PC-9 (cell line): ENCODE measurements around the gene RLN3. TPM values are rescaled to one million over a fixed set of nuclear protein-coding genes. Genes with fewer than 3 reads are reported as not detected.

Experiments used
- BruUV-seq: library from RNA; stranded (reverse); fragments of 400-500 nt; replicated peaks from 2 replicates; lab custom pipeline; 2021; lab: Mats Ljungman, UMichigan
- CTCF ChIA-PET: fragments of 300-600 bp; sonication (Branson Sonifier 250); formaldehyde crosslinking; loops from one replicate; lab custom pipeline; 2022; ENCODE audit warnings: antibody characterized with exemption; lab: Charles Lee
- POLR2A ChIA-PET: fragments of 300-600 bp; sonication (Branson Sonifier 250); formaldehyde crosslinking; loops from one replicate; lab custom pipeline; 2022; ENCODE audit warnings: antibody characterized with exemption; ENCODE audit not compliant: unreplicated experiment; lab: Charles Lee
- DNase-seq, 2 experiments: peaks; one replicate each; pipeline versions ENCODE4 v3.0.0 to v3.0.0-alpha.2; 2015 to 2022; ENCODE audit warnings: mixed read lengths in 1 of 2
- H2AFZ ChIP-seq: fragments of 200-600 bp; sonication (generic); 2 replicates; pipeline ENCODE4 v1.8.1; 2017; ENCODE audit warnings: antibody characterized with exemption
- H3F3A ChIP-seq: fragments of 200-600 bp; sonication (generic); 2 replicates; pipeline ENCODE4 v1.8.1; 2017; ENCODE audit warnings: antibody characterized with exemption, mild to moderate bottlenecking, low read depth; ENCODE audit not compliant: insufficient read depth
- H3K27ac ChIP-seq: fragments of 200-600 bp; sonication (generic); 2 replicates; pipeline ENCODE4 v1.6.1; 2016; ENCODE audit warnings: mixed run types
- H3K27me3 ChIP-seq: fragments of 200-600 bp; sonication (generic); 2 replicates; pipeline ENCODE4 v1.6.1; 2016; ENCODE audit warnings: low read depth, mixed run types; ENCODE audit not compliant: insufficient read depth
- H3K36me3 ChIP-seq: fragments of 200-600 bp; sonication (generic); 2 replicates; pipeline ENCODE4 v1.6.1; 2016; ENCODE audit warnings: low read depth, mixed run types
- H3K4me1 ChIP-seq: fragments of 200-600 bp; sonication (generic); replicated peaks from 2 replicates; pipeline ENCODE4 v1.6.1; 2016; ENCODE audit warnings: mixed run types; ENCODE audit not compliant: insufficient read depth
- H3K4me2 ChIP-seq: fragments of 200-600 bp; sonication (generic); 2 replicates; pipeline ENCODE4 v1.6.1; 2017; ENCODE audit warnings: mixed run types
- H3K4me3 ChIP-seq: fragments of 200-600 bp; sonication (generic); 2 replicates; pipeline ENCODE4 v1.6.1; 2016; ENCODE audit warnings: mixed run types
- H3K79me2 ChIP-seq: fragments of 200-600 bp; sonication (generic); 2 replicates; pipeline ENCODE4 v1.6.1; 2017; ENCODE audit warnings: low read depth, mixed run types
- H3K9me2 ChIP-seq: fragments of 200-600 bp; sonication (generic); 2 replicates; pipeline ENCODE4 v1.8.1; 2017; ENCODE audit warnings: mild to moderate bottlenecking; ENCODE audit not compliant: insufficient read depth
- H3K9me3 ChIP-seq: fragments of 200-600 bp; sonication (generic); 2 replicates; pipeline ENCODE4 v1.8.1; 2016; ENCODE audit warnings: low read depth; ENCODE audit not compliant: insufficient read depth
- H4K20me1 ChIP-seq: fragments of 200-600 bp; sonication (generic); 2 replicates; pipeline ENCODE4 v1.8.1; 2017; ENCODE audit not compliant: insufficient read depth
- CTCF ChIP-seq: fragments of 200-600 bp; sonication (generic); conservative IDR thresholded peaks from 2 replicates; pipeline ENCODE4 v1.6.1; 2017; ENCODE audit warnings: mixed run types, antibody characterized with exemption, mild to moderate bottlenecking, moderate library complexity
- EZH2 ChIP-seq: fragments of 200-600 bp; sonication (generic); IDR thresholded peaks from 2 replicates; pipeline ENCODE4 v1.8.0; 2017; ENCODE audit warnings: antibody characterized with exemption, low read depth
- intact Hi-C: fragments of 100-400 bp; cut with micrococcal nuclease; formaldehyde crosslinking; loops from one replicate; pipeline ENCODE4 v1.10.0; 2022; ENCODE audit not compliant: unreplicated experiment
- total RNA-seq: library from RNA; stranded (reverse); gene quantifications from 2 replicates; pipeline ENCODE4 v1.2.3, GENCODE V29; 2021

The RLN3 gene
- total RNA-seq, 1 experiment from 2014 or later: not detected

GRCh38 chr19:14028901-14029300 is 953 bp downstream of the RLN3 start:
- no peaks in the 10 kb centered on the region for H3K9me2 ChIP-seq
- H3K27me3 ChIP-seq: no peaks in the 10 kb centered on the region
- POLR2A ChIA-PET: no interaction called here
- intact Hi-C loops: no loop called here
- no peak overlapping the region for H3K27ac ChIP-seq
- TF ChIP-seq EZH2: no peak
- no peak for TF ChIP-seq CTCF
- H3K9me3 ChIP-seq: no peaks in the 10 kb centered on the region
- H4K20me1 ChIP-seq: no peaks in the 10 kb centered on the region
- H3F3A ChIP-seq: peaks cover 38% of the 10 kb centered on the region
- no peaks in the 10 kb centered on the region for H3K79me2 ChIP-seq
- BruUV-seq: no TSS peak
- H2AFZ ChIP-seq: no peak overlapping the region
- no peaks in the 10 kb centered on the region for H3K36me3 ChIP-seq
- H3K4me2 ChIP-seq: no peak overlapping the region
- peaks cover 19% of the 10 kb centered on the region for H3K4me1 ChIP-seq
- no peak overlapping the region for H3K4me3 ChIP-seq
- CTCF ChIA-PET: interaction anchor here (0.6 to 0.7 kb wide), 2 partner anchors 15 to 17 kb away, joined by 4 to 9 read pairs; no protein-coding TSS in a partner anchor
- DNase-seq: no peak

- Histone ChIP-seq H4K20me1 (no peaks in the 10 kb centered on the region), H3K9me3 (no peaks in the 10 kb centered on the region), H3K9me2 (no peaks in the 10 kb centered on the region), H3K79me2 (no peaks in the 10 kb centered on the region), H2AFZ (peak overlapping the region; percentile 94), H3K36me3 (no peaks in the 10 kb centered on the region), H3K27ac (no peak overlapping the region), H3K4me1 (peaks cover 5% of the 10 kb centered on the region; the same call in 1 of the 2 replicates), H3K27me3 (no peaks in the 10 kb centered on the region), H3F3A (peaks cover 20% of the 10 kb centered on the region; the same call in 1 of the 2 replicates), H3K4me3 (peak overlapping the region; percentile 88), H3K4me2 (peak overlapping the region; percentile 93)
- intact Hi-C loops: loop anchor here (5.0 kb wide), 1 partner anchor 41 kb away; the partner anchor contains the start of gene MISP3
- ChIA-PET CTCF (interaction anchor here (0.6 to 0.7 kb wide), 5 partner anchors 11 to 1671 kb away, joined by 3 to 12 read pairs (median 4); no protein-coding TSS in a partner anchor), POLR2A (interaction anchor here (0.5 to 1.2 kb wide), 3 partner anchors 25 to 175 kb away, joined by 3 to 12 read pairs (median 8); partner anchors contain the start of gene RFX1)
- DNase-seq: no peak
- no TSS peak for BruUV-seq
- TF ChIP-seq EZH2 (no peak), CTCF (no peak)
Measured at GRCh38 chr19:14030997-14031718, 3.2 kb downstream of the RLN3 start.

- peaks cover 14% of the 10 kb centered on the region; the same call in 1 of the 2 replicates for H3F3A ChIP-seq
- no TSS peak for BruUV-seq
- H3K79me2 ChIP-seq: no peaks in the 10 kb centered on the region
- ChIA-PET POLR2A (interaction anchor here (0.5 to 1.2 kb wide), 4 partner anchors 25 to 176 kb away, joined by 3 to 12 read pairs (median 6); partner anchors contain the start of gene RFX1), CTCF (interaction anchor here (0.6 to 0.7 kb wide), 5 partner anchors 10 to 1670 kb away, joined by 3 to 12 read pairs (median 4); no protein-coding TSS in a partner anchor)
- no peaks in the 10 kb centered on the region; the same call in 1 of the 2 replicates for H3K4me1 ChIP-seq
- peak; percentile 86 for TF ChIP-seq CTCF
- no peak for TF ChIP-seq EZH2
- peak within 1 kb of the TSS; percentile 93 for H3K4me2 ChIP-seq
- H2AFZ ChIP-seq: peak within 1 kb of the TSS; percentile 94
- H3K36me3 ChIP-seq: no peaks in the 10 kb centered on the region
- no peaks in the 10 kb centered on the region for H3K9me3 ChIP-seq
- H3K27me3 ChIP-seq: no peaks in the 10 kb centered on the region
- intact Hi-C loops: loop anchor here (5.0 kb wide), 1 partner anchor 40 kb away; the partner anchor contains the start of gene MISP3
- no peaks in the 10 kb centered on the region for H3K9me2 ChIP-seq
- H4K20me1 ChIP-seq: no peaks in the 10 kb centered on the region
- peak; percentile 48 to 56 for DNase-seq
- 0 out of 2 replicates have a peak within 1 kb of the TSS, but pooled peaks have one; percentile 12 for H3K27ac ChIP-seq
- peak within 1 kb of the TSS; percentile 88 for H3K4me3 ChIP-seq
Measured at GRCh38 chr19:14031719-14032480, 4.0 kb downstream of the RLN3 start, which contains the start of gene IL27RA. Gene IL27RA (plus strand): TSS chr19:14031762. CDS start chr19:14031873, 111 bp downstream.
